Ectodermal cell (in vitro differentiated cells): ENCODE results near the gene ZCCHC9.
"Not testable (repeated sequence)": the region's sequence is repeated elsewhere in the genome, so short reads cannot be mapped to it uniquely, and the experiment has no call there.

Experiments used
- H3K27ac ChIP-seq: 2 replicates; pipeline ENCODE4 v1.7.0; 2013; ENCODE audit warnings: mild to moderate bottlenecking, low read depth, low read length; ENCODE audit not compliant: insufficient read depth, poor library complexity, severe bottlenecking
- H3K27me3 ChIP-seq: 2 replicates; pipeline ENCODE4 v1.7.0; 2013; ENCODE audit warnings: mild to moderate bottlenecking, low read length; ENCODE audit not compliant: insufficient read depth, control insufficient read depth, poor library complexity, severe bottlenecking
- H3K36me3 ChIP-seq: one replicate; pipeline ENCODE4 v1.7.0; 2013; ENCODE audit warnings: low read length; ENCODE audit not compliant: control insufficient read depth, insufficient read depth
- H3K4me1 ChIP-seq: one replicate; pipeline ENCODE4 v1.7.0; 2013; ENCODE audit warnings: low read length; ENCODE audit not compliant: control insufficient read depth, insufficient read depth
- H3K4me3 ChIP-seq: 2 replicates; pipeline ENCODE4 v1.7.0; 2013; ENCODE audit warnings: low read depth, low read length, control low read depth; ENCODE audit not compliant: insufficient read depth
- H3K9me3 ChIP-seq: 2 replicates; pipeline ENCODE4 v1.7.0; 2013; ENCODE audit warnings: mild to moderate bottlenecking, low read length, moderate library complexity; ENCODE audit not compliant: control insufficient read depth
- WGBS, 2 experiments: methylation state at CpG; one replicate each; pipeline ENCODE4 v1.1.7; 2013; ENCODE audit warnings: missing lambda C conversion rate in 2 of 2; 5-methylcytosine and 5-hydroxymethylcytosine counted together

Gene ZCCHC9

DNA sequence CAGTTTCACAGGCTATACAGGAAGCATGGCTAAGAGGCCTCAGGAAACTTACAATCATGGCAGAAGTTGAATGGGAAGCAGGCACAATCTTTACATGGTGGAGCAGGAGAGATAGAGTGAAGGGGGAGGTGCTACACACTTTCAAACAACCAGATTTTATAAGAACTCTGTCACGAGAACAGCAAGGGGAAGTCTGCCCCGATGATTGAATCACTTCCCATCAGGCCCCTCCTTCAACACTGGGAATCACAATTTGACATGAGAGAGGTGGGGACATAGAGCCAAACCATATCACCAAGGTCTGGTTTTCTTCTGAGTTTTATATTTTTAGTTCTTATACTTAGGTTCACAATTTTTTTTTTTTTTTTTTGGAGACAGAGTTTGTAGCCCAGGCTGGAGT, 16.1 kb downstream of the ZCCHC9 start:
- H3K9me3 ChIP-seq: no peaks in the 10 kb centered on the region
- WGBS, 2 experiments: 89 to 98% methylated on average over 2 of the region's 2 CpGs
- no peak overlapping the region for H3K27ac ChIP-seq
- no peaks in the 10 kb centered on the region for H3K27me3 ChIP-seq
- no peaks in the 10 kb centered on the region for H3K36me3 ChIP-seq
- H3K4me3 ChIP-seq: no peak overlapping the region
- H3K4me1 ChIP-seq: no peaks in the 10 kb centered on the region

DNA sequence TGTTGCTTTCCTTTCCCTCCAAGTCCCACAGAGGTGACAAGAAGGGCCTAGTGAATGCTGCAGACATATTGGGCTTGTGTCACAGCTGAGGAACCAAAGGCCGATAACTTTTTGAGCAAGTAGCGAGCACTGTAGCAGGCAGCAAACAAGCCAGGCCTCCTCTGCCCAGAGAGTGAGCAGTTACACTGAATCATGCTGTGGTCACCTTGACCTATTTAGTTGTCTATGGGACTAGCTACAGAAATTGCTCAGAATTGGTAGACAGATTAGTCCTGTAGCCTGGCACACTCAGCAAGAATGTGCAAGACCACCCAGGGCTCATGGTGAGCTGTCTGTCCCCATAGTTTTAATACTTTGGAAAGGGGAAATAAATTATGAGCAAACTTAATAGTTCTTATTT, 25.2 kb downstream of the ZCCHC9 start:
- Histone ChIP-seq H3K9me3 (no peaks in the 10 kb centered on the region), H3K4me1 (no peaks in the 10 kb centered on the region), H3K36me3 (no peaks in the 10 kb centered on the region), H3K27me3 (no peaks in the 10 kb centered on the region), H3K27ac (no peak overlapping the region), H3K4me3 (no peak overlapping the region)
- WGBS, 2 experiments: 99% methylated on average over 2 of the region's 2 CpGs

- WGBS, 2 experiments: 91 to 92% methylated on average over 14 of the region's 14 CpGs
- H3K4me3 ChIP-seq: no peak overlapping the region
- no peaks in the 10 kb centered on the region for H3K36me3 ChIP-seq
- H3K27me3 ChIP-seq: no peaks in the 10 kb centered on the region
- H3K27ac ChIP-seq: no peak overlapping the region
- no peaks in the 10 kb centered on the region for H3K9me3 ChIP-seq
- H3K4me1 ChIP-seq: no peaks in the 10 kb centered on the region
Measured at GRCh38 chr5:81334304-81335061, 33.1 kb downstream of the ZCCHC9 start.

DNA sequence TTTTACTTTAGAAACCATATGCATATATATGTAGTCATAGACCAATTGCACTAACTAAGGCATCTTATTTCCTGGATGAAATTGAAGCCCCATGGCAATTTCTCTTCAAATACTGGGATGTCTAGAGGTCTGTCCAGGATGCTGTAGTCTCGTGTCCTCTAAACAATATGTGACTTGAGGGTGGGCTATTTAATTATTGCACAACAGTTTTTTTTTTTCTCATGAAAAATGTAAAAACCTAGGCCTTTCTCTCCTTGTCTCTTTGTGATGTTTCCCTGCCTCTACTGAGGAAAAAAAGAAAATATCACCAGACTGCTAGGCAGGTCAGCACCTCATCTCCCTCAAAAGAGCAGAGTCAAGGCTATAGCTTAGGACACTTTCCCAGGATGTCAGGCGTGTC, 34.6 kb downstream of the ZCCHC9 start:
- H3K4me3 ChIP-seq: no peak overlapping the region
- WGBS, 2 experiments: 95% methylated on average over 1 to 2 of the region's 2 CpGs
- no peaks in the 10 kb centered on the region for H3K27me3 ChIP-seq
- no peaks in the 10 kb centered on the region for H3K4me1 ChIP-seq
- no peaks in the 10 kb centered on the region for H3K36me3 ChIP-seq
- H3K9me3 ChIP-seq: no peaks in the 10 kb centered on the region
- H3K27ac ChIP-seq: no peak overlapping the region

DNA sequence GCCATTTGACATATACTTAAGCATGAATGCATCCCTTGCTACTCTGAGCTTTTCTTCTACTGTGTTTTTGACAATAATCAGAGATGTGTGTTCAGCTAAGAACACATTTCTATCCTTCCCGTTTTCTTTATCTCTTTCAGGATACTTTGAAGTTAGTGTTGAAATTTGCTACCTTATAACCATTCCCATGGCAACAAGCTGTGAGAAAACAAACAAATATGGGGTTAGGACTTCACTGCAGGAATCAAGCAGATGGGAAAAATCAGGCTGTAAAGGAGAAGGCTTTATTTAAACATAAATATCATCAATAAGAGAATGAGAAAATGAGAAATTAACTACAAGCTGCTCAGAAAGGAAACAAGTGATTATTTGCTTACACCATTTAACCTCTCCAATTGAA, 35.2 kb downstream of the ZCCHC9 start:
- H3K27ac ChIP-seq: no peak overlapping the region
- 83% methylated on average over 1 of the region's 1 CpG; no CpG with 5 or more reads in 1 of the 2 experiments for WGBS, 2 experiments
- H3K36me3 ChIP-seq: no peaks in the 10 kb centered on the region
- no peaks in the 10 kb centered on the region for H3K27me3 ChIP-seq
- H3K9me3 ChIP-seq: no peaks in the 10 kb centered on the region
- H3K4me3 ChIP-seq: no peak overlapping the region
- H3K4me1 ChIP-seq: no peaks in the 10 kb centered on the region

- H3K36me3 ChIP-seq: no peaks in the 10 kb centered on the region
- no peaks in the 10 kb centered on the region for H3K9me3 ChIP-seq
- H3K4me3 ChIP-seq: no peak overlapping the region
- no peaks in the 10 kb centered on the region for H3K4me1 ChIP-seq
- H3K27me3 ChIP-seq: no peaks in the 10 kb centered on the region
- no peak overlapping the region for H3K27ac ChIP-seq
- 85 to 94% methylated on average over 2 of the region's 2 CpGs for WGBS, 2 experiments
Measured at GRCh38 chr5:81337803-81338202, 36.4 kb downstream of the ZCCHC9 start.

DNA sequence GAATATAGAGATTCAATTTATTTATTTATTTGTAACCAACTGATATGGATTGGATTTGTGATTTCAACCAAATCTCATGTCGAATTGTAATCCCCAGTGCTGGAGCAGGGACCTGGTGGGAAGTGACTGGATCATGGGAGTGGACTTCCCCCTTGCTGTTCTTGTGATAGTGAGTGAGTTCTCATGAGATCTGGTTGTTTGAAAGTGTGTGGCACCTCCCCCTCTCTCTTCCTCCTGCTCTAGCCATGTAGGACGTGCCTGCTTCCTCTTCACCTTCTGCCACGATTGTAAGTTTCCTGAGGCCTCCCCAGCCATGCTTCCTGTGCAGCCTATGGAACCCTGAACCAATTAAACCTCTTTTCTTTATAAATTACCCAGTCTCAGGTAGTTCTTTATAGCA, 36.8 kb downstream of the ZCCHC9 start:
- WGBS, 2 experiments: 71% methylated on average over 3 of the region's 3 CpGs
- H3K4me1 ChIP-seq, H3K9me3 ChIP-seq, H3K36me3 ChIP-seq, H3K27ac ChIP-seq, H3K27me3 ChIP-seq, H3K4me3 ChIP-seq: not testable (repeated sequence)

GRCh38 chr5:81344736-81345135, 43.3 kb downstream of the ZCCHC9 start:
- H3K4me3 ChIP-seq: no peak overlapping the region
- H3K27me3 ChIP-seq: no peaks in the 10 kb centered on the region
- H3K36me3 ChIP-seq: no peaks in the 10 kb centered on the region
- H3K9me3 ChIP-seq: no peaks in the 10 kb centered on the region
- 93 to 95% methylated on average over 13 of the region's 13 CpGs for WGBS, 2 experiments
- no peak overlapping the region for H3K27ac ChIP-seq
- H3K4me1 ChIP-seq: no peaks in the 10 kb centered on the region

DNA sequence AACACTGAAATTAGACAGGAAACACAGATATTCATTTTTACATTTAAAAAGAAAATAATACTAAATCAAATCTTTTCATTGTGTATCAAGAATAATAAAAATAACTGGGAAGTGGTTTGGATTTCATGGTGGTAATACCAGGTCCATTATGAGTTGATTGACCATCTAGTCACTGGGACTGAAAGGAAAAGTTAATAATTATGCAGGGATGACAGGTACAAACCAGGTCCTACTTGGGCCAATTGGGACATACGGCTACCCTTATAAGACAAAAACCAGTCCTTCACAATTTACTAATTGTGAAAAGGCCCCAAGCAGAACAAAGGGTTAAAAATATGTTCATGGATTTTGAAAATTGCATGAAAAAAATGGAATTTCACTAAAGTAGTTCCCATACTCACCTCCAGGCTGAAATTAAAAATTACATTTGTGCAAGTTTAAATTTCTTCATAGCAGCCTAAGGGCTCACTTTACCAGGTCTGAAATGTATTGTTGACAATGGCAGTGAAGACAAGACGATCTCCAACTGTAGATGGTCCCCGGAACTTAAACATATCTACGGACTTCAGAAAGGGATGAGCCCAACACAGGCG, 44.1 kb downstream of the ZCCHC9 start:
- Histone ChIP-seq H3K9me3 (no peaks in the 10 kb centered on the region), H3K27me3 (no peaks in the 10 kb centered on the region), H3K27ac (no peak overlapping the region), H3K4me3 (no peak overlapping the region), H3K4me1 (no peaks in the 10 kb centered on the region), H3K36me3 (no peaks in the 10 kb centered on the region)
- 94 to 95% methylated on average over 4 to 5 of the region's 5 CpGs for WGBS, 2 experiments

DNA sequence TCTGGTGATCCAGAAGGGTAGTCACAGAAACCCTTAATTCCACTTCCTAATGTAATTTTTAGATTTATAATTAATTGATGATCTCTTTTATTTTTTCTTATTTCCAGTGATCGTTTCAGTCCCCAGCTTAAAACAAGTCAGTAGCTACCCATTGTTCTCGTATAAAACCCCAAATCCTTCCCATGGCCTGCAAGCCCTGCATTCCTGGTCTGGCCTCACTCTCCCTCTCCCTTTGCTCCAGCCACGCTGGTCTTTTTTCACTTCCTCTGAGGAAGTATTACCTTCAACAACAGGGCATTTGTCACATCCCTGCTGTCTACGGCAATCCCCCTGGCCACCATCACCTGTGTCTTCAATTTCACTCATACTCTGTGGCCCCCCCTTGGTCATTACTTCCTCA, 47.8 kb downstream of the ZCCHC9 start:
- Histone ChIP-seq H3K9me3 (no peaks in the 10 kb centered on the region), H3K36me3 (no peaks in the 10 kb centered on the region), H3K4me1 (peaks cover 3% of the 10 kb centered on the region), H3K27me3 (no peaks in the 10 kb centered on the region), H3K27ac (no peak overlapping the region), H3K4me3 (no peak overlapping the region)
- 65 to 71% methylated on average over 4 of the region's 4 CpGs for WGBS, 2 experiments
